Measurements from ENCODE around the gene NR6A1.

NR6A1 gene

DNA sequence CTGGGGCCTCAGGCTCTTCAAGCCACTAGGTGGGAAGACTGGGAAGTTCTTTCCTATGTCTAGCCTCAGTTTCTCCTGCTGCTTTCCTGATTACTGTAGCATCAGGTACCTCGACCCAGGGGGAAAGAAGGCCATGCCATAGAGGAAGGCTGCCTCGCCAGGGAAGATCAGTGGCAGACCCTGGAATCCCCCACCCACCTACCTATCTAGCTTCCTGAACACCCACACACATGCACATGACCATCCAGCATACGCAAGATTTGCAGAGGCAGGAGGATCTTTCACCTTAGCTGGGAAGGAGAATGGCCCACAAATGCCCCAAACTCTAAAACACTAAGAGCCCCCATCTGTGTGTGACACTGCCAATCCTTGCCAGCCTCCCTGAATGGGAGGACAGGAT, 271.9 kb downstream of the NR6A1 start:
- no peak for DNase-seq

DNA sequence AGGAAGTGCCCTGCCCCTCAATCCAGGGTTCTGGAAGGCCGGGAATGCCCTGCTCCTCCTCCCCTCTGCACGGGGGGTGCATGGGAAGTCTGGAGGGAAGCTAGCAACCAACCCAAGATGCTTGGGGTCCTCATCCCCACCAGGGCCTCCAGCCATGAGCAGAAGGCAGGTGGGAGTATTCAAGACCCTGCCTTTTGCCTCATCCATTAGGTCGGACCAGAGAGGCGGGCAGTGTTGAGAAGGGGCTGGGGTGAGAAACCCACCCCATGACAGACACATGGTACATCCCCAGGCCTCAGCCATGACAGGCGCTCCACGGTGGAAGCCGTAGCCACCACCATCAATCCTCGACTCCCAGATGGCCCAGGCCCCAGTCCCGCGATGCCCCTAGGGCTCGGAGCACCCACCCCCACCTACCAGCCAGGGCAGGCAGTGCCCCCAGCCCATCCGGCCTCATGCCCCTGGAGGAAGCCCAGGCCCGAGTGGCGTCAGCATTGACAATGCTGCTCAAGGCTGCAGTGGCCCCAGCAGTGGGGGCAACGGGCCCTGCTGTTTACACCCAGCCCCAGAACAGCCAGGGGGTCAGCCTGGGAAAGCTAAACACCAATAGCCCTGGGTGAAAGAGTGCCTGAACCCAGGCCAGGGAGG, 272.5 kb downstream of the NR6A1 start:
- DNase-seq: no peak

- no peak for DNase-seq
Observed at GRCh38 chr9:124498040-124498439, 273.1 kb downstream of the NR6A1 start.

- DNase-seq: no peak
Observed at GRCh38 chr9:124497441-124497840, 273.7 kb downstream of the NR6A1 start.

DNA sequence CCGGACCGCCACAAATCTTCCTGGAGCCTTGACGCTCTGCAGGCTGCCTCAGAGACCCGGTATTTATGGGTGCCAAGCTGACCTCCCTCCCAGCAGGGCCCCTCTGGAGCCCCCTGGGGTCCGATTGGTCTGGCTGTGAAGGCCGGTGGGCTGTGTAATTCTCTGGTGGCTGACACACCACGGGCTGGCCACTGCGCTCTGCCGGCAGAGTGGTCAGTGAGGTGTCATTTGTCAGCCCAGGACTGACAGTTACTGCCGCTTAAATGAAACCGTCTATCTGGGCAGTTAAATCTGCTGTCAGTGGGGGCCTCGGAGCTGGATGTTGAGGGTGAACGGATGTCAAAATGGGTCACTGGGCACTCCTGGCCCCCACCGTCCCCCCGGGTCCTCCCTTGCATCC, 274.6 kb downstream of the NR6A1 start:
- no peak for DNase-seq

DNA sequence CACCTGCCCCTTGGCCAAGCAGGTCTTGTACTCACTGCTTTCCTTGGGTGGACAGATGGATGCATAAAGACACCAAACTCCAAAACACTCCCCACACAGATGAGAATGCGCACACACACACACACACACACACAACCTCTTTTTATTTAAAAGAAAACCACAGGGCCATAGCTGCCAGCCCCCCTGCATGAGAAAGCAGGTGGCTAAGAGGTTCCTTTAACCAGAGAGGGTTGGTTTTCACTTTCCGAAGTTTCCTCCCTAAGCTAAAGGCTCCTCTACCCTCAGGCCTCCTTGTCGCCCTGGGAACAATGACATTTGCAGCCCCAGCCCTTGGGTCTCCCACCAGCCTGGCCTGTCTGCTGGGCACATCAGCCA, 275.0 kb downstream of the NR6A1 start:
- no peak for DNase-seq

GRCh38 chr9:124495126-124496074, 275.7 kb downstream of the NR6A1 start:
- DNase-seq: no peak

DNA sequence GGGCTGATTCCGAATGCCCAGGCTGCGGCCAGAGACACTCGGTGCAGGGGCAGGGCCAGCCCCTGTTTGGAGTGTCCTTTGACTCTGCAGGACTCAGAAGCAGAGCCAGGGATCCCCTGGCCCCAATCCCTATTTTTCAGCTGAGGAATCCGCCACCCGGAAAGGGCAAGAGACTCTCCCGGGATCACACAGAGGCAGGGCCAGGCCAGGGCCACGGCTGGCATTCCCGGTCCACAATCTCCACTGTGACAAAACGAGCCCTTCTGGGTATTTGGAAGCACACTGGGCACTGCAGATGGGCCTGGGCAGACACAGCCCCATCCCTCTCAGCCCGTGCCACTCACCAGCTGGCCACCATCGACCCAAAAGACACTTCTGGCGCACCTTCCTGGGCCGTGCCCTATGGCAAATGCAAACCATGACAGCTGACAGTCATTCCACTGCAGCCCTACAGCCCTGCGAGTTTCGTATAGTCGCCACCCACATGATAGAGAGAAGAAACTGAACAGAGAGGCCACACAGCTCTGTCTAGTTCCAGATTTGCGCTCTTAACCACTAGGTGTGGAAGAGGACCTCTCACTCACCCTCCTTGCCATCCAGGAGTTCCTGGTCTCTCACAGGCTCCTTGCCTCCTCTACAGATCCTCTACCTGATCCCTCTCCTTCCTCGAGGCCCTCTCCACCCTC, 277.2 kb downstream of the NR6A1 start:
- no peak for DNase-seq

- DNase-seq: no peak
Observed at GRCh38 chr9:124493218-124493617, 277.9 kb downstream of the NR6A1 start.

DNA sequence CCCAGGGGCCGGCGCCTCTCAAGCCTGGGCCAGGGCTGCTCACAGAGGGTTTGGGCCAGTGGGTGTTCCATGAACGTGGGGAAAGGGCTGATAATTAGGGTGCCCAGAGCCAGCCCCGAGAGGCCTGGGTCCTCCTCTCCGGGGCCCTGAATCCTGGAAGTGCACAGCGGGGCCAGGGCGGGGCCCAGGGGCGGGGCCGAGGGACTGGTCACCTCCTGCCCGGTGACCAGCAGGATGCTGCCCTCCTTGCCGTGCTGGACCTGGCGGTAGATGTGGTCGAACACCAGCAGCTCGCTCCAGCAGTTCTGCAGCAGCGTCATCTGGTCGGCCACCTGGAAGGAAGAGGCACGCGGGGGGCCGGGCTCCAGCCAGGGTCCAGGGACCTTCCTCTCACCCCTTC, 278.3 kb downstream of the NR6A1 start:
- no peak for DNase-seq

DNA sequence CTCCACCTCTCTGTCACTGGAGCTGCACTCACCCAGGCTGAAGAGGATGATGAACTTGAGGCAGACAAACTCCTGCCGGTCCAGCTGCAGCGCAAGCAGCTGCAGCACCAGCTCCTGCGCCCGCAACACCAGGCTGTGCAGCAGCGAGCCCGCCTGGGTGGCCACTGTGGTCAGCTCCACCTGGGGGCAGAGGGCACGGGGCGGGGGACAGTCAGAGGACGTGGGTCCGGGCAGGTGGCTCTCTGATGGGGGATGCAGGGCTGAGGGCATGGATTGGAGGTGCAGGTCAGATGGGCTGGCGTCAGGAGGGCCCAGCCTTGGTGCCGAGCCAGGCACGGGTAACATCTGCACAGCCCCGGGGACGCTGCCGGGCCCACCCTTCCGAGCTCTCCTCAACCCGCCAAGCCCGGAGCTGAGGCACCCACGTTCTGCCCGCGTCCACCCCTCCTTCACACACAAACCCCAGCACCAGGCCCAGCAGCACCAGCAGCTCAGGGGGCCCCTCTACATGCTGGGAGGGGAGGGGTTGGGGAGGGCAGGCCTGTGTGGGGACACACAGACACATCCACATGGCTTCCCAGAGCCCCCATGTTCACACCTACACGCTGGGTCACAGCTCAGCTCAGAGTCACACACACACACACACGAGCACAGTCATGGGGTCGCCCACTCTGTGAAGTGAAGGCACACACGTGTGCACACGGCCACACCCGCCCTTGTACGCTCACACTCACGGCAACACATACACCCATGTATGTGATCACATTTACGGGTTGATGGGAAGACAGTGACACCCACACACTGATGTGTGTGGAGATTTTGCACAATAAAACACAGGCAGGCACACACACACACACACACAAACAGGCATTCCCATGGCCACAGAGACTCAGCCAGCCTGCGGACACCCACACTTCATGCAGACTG, 279.8 kb downstream of the NR6A1 start:
- DNase-seq: no peak

- DNase-seq: no peak
Observed at GRCh38 chr9:124490004-124490403, 281.1 kb downstream of the NR6A1 start.

- no peak for DNase-seq
Observed at GRCh38 chr9:124489222-124489621, 281.9 kb downstream of the NR6A1 start.

- no peak for DNase-seq
Observed at GRCh38 chr9:124488641-124489210, 282.4 kb downstream of the NR6A1 start.

- DNase-seq: no peak
Observed at GRCh38 chr9:124487260-124488182, 283.6 kb downstream of the NR6A1 start.

DNA sequence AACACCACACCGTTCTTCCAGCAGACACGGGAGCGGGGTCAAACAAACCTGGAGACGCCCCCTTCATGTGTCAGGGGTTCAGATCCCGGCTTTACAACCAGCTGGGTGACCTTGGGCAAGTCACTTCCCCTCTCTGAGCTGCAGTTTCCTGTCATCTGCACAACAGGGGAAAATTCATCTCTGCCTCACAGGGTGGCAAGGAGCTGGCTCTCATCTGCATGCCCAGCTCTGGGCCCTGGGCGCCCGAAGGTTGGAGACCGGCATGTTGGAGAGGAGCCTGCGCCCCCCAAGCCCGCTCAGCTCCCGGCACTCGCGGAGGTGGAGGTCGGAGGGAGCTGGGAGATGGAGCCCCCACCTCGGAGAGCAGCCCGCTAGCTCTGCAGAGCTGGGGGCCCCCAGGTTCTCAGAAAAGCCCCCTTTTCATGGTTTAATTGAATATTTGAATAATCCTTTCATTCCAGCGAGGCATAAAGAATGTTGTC, 284.3 kb downstream of the NR6A1 start:
- no peak for DNase-seq

DNA sequence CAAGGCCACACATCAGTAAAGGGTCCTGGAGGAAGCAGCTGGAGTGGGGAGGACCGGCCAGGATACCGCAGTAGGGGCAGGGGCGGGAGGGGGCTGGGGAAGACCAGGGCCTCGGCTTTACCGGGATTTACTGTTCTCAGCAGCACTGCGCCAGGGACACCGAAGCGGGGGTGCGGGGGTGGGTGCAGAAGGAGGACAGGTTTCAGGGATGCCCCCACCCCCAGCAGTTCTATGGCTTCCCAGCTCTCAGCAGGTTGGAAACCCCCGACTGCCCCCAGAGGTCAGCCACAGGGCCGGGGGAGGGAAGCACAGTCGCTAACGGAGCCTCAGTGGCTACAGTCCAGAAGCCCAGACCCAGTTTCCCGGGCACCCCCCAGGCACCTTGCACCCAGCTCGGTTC, 285.2 kb downstream of the NR6A1 start:
- DNase-seq: no peak

GRCh38 chr9:124485201-124485600, 285.9 kb downstream of the NR6A1 start:
- DNase-seq: no peak

GRCh38 chr9:124483481-124483880, 287.6 kb downstream of the NR6A1 start:
- DNase-seq: no peak

DNA sequence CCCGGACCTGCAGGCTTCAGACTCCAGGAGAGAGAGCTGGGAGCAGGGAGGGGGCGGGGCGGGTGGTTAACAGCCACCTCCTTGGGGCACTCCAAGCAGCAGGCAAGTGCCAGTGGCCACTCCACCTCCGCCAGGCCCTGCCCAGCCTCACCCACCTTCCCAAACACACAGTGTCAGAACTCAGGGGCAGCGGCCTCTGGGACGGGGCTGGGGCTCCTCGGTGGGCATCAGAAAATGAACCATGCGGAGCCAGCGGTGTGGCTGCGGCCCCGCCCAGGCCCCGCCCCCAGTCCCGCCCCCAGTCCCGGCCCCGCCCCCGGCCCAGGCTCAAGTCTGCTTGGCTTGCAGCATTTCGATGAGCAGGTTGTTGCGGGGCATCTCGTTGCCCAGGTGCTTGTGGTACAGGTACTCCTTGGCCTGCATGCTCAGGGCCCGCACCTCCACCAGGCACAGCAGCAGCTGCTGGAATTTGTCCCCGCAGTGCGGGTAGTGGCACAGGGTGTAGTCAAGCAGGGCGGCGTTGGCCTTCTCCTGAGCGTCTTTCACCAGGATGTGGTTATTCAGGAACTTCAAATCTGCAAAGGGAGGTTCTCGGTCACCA, 288.6 kb downstream of the NR6A1 start:
- no peak for DNase-seq

- no peak for DNase-seq
Observed at GRCh38 chr9:124481115-124481514, 290.0 kb downstream of the NR6A1 start.

Data from stimulated activated CD4-positive, alpha-beta T cell treated with anti-CD3 and anti-CD28 coated beads, Interleukin-2, amount 100 ng/mL, for 24 hours (primary cell).